Omental fat pad (tissue), 4 donors: ENCODE measurements around the gene DGKH. TPM values are rescaled to one million over a fixed set of nuclear protein-coding genes. Genes with fewer than 3 reads are reported as not detected.

Experiments
- ATAC-seq: fragments of 150-250 bp; one replicate; pipeline ENCODE4 v1.9.1; 2016; ENCODE audit warnings: mild to moderate bottlenecking, moderate library complexity; ENCODE audit not compliant: low FRiP score
- DNase-seq: peaks from one replicate; pipeline ENCODE4 v3.0.0-alpha.2; 2019; ENCODE audit warnings: low spot score
- total RNA-seq, 4 donors: library from RNA; depleted of rRNA; stranded (reverse); fragments of >200 nt; gene quantifications; one replicate each; pipeline ENCODE4 v1.1.0, GENCODE V29; 2016
- TF ChIP-seq, protein P1 (sequence below), 3 donors: fragments of 450-650 bp; IDR thresholded peaks; one replicate each; pipeline ENCODE4 v1.5.1; 2016 to 2017; ENCODE audit warnings: antibody characterized with exemption in 3 of 3, mild to moderate bottlenecking in 3 of 3, moderate library complexity in 2 of 3

Gene DGKH
- total RNA-seq, 4 donors from 2014 or later, result 9.7 to 24.7 (median 17.6) TPM

DNA sequence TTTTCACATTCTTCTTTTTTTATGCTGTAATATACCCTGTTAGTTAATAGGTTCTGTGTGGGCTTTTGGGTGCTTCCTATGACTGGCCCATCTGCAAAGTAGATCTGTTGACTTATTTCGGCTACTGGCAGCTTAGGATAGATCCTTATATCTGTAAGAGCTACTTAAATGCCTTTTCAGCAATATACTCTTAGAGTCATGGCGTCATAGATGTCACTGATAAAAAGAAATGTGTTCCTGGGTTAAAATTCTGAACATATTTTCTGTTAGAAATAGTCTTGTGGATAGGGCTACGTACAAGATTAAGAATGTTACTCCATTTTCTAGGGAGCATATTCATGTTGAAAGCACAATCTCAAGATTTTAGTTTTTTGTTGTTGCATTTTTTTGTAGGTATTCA, 228.2 kb downstream of the DGKH start:
- TF ChIP-seq, protein P1, sequence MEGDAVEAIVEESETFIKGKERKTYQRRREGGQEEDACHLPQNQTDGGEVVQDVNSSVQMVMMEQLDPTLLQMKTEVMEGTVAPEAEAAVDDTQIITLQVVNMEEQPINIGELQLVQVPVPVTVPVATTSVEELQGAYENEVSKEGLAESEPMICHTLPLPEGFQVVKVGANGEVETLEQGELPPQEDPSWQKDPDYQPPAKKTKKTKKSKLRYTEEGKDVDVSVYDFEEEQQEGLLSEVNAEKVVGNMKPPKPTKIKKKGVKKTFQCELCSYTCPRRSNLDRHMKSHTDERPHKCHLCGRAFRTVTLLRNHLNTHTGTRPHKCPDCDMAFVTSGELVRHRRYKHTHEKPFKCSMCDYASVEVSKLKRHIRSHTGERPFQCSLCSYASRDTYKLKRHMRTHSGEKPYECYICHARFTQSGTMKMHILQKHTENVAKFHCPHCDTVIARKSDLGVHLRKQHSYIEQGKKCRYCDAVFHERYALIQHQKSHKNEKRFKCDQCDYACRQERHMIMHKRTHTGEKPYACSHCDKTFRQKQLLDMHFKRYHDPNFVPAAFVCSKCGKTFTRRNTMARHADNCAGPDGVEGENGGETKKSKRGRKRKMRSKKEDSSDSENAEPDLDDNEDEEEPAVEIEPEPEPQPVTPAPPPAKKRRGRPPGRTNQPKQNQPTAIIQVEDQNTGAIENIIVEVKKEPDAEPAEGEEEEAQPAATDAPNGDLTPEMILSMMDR (IDR thresholded peaks at IDR 0.05), result no peak
- no peak for ATAC-seq
- no peak for DNase-seq

DNA sequence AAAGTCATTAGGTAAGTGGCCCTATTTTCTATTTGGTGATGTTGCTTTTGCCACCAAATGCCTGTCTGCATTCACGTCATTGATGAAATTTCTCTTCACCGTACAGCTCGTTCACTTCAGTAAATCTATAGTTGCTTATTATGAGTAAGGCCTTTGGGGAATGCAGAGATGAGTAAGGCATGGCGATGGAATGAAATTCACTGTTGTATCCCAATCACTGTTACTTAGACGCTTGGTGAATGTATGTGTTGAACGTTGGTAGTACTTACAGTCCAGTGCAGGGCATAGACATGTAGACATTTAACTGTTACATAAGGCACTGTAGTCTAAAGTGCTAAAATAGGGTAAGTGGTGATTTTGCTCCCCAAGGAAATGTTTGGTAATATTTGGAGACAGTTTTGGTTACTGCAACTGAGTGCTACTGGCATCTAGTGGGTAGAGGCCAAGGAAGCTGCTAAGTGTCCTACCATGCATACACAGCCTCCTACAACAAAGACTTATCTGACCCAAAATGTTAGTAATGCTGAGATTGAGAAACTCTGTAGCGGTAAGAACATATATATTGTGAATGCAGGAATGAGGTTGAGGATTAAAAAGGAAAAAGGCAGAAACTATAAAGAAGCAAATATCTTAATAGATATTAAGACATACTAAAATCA, 229.3 kb downstream of the DGKH start:
- DNase-seq, result no peak
- no peak for ATAC-seq
- TF ChIP-seq, protein P1 (IDR thresholded peaks at IDR 0.05), result no peak

DNA sequence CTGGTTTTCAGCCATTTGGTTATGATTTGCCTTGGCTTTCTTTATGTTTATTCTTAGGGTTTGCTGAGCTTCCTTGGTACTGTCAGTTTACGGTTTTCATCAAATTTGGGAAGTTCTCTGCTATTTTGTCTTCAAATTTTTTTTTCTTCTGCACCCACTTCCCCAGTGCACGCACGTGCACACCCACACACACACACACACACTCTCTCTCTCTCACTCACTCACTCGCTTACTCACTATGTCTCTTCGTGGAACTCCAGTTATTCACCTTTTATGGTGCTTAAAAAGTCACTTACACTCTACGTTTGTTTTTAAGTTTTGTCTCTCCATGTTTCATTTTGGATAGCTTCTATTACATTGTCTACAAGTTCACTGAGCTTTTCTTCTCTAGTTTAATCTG, 230.6 kb downstream of the DGKH start:
- no peak for DNase-seq
- TF ChIP-seq, protein P1 (IDR thresholded peaks at IDR 0.05), result no peak
- no peak for ATAC-seq

DNA sequence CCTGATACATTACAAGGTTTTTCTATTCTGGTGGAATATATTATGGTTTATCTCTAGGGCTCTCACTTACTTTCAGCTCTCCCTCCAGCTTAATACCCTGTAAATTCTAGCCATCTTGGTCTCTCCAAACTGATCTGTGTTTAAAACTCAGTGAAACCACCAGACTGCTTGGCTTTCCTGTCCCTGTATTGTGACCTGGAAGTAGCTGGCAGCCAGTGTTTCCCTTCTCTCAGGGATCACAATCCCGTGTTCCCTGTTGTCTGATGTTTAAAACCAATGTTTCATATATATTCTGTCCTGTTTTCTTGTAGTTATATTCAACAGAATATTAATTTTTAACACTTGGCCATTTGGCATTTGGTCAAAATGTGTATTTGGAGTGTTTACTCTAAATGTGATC, 231.5 kb downstream of the DGKH start:
- no peak for ATAC-seq
- TF ChIP-seq, protein P1 (IDR thresholded peaks at IDR 0.05), result no peak
- DNase-seq, result no peak

DNA sequence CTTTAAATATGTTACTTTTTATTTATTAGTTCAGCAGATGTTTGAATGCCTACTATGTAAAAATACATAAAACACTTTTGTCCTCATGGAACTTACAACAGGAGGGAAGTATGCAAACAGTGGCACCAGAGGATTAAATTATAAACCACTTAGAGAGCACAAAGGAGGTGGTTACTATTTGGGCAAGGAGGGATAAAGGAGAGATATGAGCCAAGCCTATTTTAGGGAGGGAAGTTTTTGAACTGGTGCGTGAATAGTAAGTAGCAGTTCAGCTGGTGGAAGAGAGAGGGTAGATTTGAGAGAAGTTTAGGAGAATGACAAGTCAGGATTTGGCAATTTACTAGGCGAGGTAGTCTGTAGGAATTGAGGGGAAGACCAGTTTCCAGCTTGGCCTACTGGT, 232.1 kb downstream of the DGKH start:
- no peak for ATAC-seq
- TF ChIP-seq, protein P1 (IDR thresholded peaks at IDR 0.05), result no peak
- DNase-seq, result no peak

DNA sequence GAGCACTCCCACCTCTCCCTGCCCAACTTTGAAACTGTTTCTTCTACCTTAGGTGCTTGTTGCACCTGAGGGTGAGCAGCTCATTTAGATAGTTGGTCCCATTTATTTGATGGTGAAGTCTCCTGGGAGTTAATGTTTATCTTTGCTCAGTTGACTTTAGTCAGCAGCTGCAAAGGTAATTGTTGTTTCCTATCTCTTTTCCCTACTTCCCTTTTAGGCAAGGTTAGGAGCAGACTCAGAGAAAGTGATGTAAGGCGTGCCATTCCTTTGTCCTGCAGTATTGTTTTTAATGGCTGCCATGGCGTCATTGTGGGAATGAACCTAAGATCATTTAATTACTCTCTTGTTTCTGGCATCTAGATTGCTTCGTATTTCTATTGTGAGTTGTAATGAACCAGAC, 235.1 kb downstream of the DGKH start:
- TF ChIP-seq, protein P1 (IDR thresholded peaks at IDR 0.05), result no peak
- DNase-seq (no peak), ATAC-seq (no peak)

DNA sequence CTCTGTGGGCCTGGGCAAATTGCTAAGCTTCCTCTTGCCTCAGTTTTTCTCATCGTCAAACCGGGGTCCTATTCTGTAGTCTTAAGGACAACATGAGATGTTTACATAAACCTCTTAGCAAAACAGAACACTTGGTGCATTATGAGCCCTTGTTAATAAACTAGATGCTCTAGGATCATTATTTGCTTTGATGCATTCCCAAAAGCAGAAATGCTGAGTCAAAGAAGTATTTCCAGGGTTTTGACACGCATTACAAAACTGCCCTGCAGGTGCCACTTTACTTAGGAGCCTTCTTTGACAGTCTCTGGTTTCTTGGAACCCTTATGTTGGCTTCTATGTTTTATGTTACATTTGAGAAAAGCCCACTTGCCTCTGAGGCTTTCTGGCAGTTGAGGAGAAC, 235.6 kb downstream of the DGKH start:
- TF ChIP-seq, protein P1 (IDR thresholded peaks at IDR 0.05), result no peak
- DNase-seq (no peak), ATAC-seq (no peak)
